GM18520 (cell line): Measurements from ENCODE around the gene SF3B3.
"Not testable (repeated sequence)": the region's sequence is repeated elsewhere in the genome, so short reads cannot be mapped to it uniquely, and the experiment has no call there.

Experiments used
- ATAC-seq: cut with Tn5 transposase; IDR thresholded peaks from one replicate; pipeline ENCODE4 v1.9.1; 2021; ENCODE audit not compliant: unreplicated experiment

Gene SF3B3

DNA sequence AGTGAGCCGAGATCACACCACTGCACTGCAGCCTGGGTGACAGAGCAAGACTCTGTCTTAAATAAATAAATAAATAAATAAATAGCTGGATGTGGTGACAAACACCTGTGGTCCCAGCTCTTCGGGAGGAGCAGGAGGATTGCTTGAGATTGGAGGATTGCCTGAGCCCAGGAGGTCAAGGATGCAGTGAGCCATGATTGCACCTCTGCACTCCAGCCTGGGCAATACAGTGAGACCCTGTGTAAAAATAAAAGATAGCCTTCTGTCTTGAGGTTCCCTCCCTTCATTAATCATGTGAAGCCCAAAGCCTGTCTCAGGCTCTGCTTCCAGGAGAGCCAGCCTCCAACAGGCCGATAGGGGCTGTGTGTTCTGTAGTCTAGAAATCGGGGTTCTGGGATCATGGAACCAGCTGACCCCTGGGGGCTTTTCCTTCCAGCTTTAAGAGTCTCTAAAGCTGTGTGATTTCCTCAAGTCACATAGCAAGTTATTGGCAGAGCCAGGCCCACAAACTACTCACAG is 88.2 kb downstream of the SF3B3 start:
- ATAC-seq = no peak

DNA sequence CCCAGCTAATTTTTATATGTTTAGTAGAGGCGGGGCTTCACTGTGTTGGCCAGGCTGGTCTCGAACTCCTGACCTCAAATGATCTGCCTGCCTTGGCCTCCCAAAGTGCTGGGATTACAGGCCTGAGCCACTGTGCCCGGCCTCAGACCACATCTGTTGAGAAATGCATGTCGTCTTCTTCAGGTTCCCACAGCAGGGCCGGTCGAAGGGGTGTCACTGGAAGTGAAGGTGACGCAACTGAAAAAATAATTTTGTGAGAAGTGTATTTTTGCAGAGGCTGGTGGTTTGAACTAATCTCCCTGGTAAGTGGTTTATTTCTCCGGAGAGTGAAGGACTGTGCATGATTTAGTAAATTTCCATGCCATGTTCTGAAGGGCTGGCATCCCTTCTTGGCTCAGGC is 89.3 kb downstream of the SF3B3 start:
- no peak for ATAC-seq

DNA sequence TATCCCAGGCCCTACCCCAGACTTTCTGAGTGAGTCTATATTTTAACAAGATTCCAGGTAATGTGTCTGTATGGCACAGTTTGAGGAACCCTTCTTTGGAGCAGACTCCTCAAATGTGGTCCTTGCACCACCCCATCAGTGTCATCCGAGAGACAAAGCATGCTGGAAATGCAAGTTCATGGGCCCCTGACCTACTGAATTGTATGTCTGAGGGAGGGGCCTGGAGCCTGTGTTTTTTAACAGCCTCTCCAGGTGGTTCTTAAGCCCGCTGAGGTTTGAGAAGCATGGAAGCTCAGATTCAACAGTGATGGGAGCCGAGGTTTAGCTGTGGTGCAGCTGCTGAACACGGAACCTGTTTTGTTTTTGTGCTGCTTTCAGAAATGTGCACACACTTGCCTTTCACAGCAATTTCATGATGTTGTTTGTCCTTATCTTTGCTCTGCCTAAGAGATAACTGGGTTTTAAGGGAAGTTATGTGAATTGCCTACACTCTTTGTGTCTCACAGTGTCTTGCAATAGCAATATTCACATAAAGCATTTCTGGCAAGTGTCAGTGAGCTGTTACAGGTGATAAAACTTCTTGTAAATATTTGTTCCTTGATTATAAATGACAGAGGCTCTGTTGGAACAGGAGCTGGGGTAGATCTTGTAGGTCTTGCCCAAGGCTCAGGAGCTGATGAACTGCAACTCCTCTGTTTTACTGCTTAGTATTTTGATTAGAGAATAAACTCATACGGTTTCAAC is 90.8 kb downstream of the SF3B3 start:
- ATAC-seq = no peak

DNA sequence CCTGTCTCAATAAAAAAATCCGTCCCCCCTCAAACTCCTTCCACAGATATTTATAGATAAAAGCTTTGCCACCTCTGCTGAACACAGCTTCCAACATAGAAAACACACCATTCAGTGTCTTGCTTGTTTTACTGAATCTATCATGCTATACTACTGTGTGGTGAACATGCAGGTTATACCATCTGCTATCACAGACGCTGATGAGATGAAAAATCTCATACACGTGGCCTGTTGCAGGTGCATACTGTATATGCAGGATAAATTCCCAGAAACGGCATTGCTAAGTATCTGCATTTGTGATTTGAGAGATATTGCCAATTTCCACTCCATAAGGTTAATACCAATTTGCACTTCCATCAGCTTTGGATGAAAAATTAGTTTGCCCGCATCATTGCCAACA is 92.3 kb downstream of the SF3B3 start:
- no peak for ATAC-seq

DNA sequence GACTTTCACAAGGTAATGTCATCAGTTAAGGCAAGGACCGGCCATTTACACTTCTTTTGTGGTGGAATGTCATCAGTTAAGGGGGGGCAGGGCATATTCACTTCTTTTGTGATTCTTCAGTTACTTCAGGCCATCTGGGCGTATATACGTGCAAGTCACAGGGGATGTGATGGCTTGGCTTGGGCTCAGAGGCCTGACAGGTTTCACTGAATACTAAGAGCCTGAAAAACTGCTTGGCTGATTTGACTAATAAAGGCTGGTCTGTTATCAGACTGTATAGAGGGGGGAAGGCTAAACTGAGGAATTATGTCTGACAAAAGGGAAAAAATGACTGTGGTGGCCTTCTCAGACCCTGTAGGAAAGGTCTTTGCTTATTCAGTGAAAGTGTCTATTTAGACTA is 98.2 kb downstream of the SF3B3 start:
- not testable (repeated sequence) for ATAC-seq
